ENCODE measurements around the gene CAPN11. TPM values are rescaled to one million over a fixed set of nuclear protein-coding genes. Genes with fewer than 3 reads are reported as not detected.

The CAPN11 gene
- total and polyA plus RNA-seq, 2 donors (not counting 3 experiments of a cell fraction or from before 2014, with no cell fraction given), result 1.4 to 1.7 TPM

- CTCF ChIA-PET, result interaction anchor here (0.9 to 5.0 kb wide), 5 partner anchors 12 to 80 kb away, joined by 3 to 56 read pairs (median 6); no protein-coding TSS in a partner anchor
Measured at GRCh38 chr6:44157152-44157521, 1.5 kb upstream of the CAPN11 start.

GRCh38 chr6:44161997-44162338 is 3.3 kb downstream of the CAPN11 start:
- H3K9ac ChIP-seq (replicated peaks; ENCODE audit: extremely low read depth, insufficient read depth, low read length), result no peak overlapping the region
- no peak for FAIRE-seq
- CTCF ChIA-PET, result interaction anchor here (1.0 to 3.3 kb wide), 10 partner anchors 9 to 495 kb away, joined by 3 to 23 read pairs (median 4); no protein-coding TSS in a partner anchor
- H3K27me3 ChIP-seq (ENCODE audit: control insufficient read depth in 2 of 2, insufficient read depth in 2 of 2, low read length in 2 of 2), result peaks cover 2 to 19% of the 10 kb centered on the region in 2 experiments
- no peak for DNase-seq (ENCODE audit: low read depth, low spot score)
- H3K4me3 ChIP-seq (replicated peaks in 1 of 3; ENCODE audit: insufficient read depth in 1 of 3, low read depth in 1 of 3, low read length in 3 of 3), result no peak overlapping the region
- dilution Hi-C loops (cut with MboI; ENCODE audit: extremely low pct_ligation_motif_present, low sequenced_read_pairs) (no loop called here), intact Hi-C loops (cut with micrococcal nuclease) (no loop called here)
- no peak overlapping the region for H3K4me2 ChIP-seq (ENCODE audit: insufficient read depth, low read length)
- H3K9me1 ChIP-seq (replicated peaks; ENCODE audit: control insufficient read depth, extremely low read depth, insufficient read depth, low read length), result no peaks in the 10 kb centered on the region
- H3K79me2 ChIP-seq (ENCODE audit: control insufficient read depth, insufficient read depth, low read length), result no peaks in the 10 kb centered on the region
- no peaks in the 10 kb centered on the region for H3K36me3 ChIP-seq (ENCODE audit: control insufficient read depth in 2 of 2, extremely low read depth in 1 of 2, insufficient read depth in 2 of 2, low read length in 2 of 2)
- no peaks in the 10 kb centered on the region for H3K9me3 ChIP-seq (replicated peaks; ENCODE audit: control insufficient read depth, insufficient read depth, low read length)
- no TSS peak for BruUV-seq (replicated peaks)
- no peak overlapping the region for H2AFZ ChIP-seq (ENCODE audit: low read depth, low read length)
- TF ChIP-seq POLR2A (IDR thresholded peaks at IDR 0.05; ENCODE audit: low read depth, low read length), result no peak
- no peak for TF ChIP-seq POLR2AphosphoS5 (IDR thresholded peaks at IDR 0.05; ENCODE audit: insufficient read depth, low read depth, low read length)
- TF ChIP-seq EZH2 (IDR thresholded peaks at IDR 0.05; ENCODE audit: borderline replicate concordance, low read depth, low read length, severe bottlenecking), result no peak
- no peak for TF ChIP-seq FOS (IDR thresholded peaks at IDR 0.05; ENCODE audit: borderline replicate concordance, insufficient read depth, low read length)
- TF ChIP-seq MYC (IDR thresholded peaks at IDR 0.05; ENCODE audit: low read depth, low read length), result no peak
- TF ChIP-seq MAX (IDR thresholded peaks at IDR 0.05; ENCODE audit: insufficient read depth, insufficient read length), result no peak
- H3K27ac ChIP-seq (ENCODE audit: insufficient read depth, low read depth, low read length), result no peak overlapping the region
- POLR2A ChIA-PET, result no interaction called here
- H3K4me1 ChIP-seq (ENCODE audit: control insufficient read depth, extremely low read depth, insufficient read depth, low read length), result no peaks in the 10 kb centered on the region
- no peaks in the 10 kb centered on the region for H4K20me1 ChIP-seq (replicated peaks; ENCODE audit: control insufficient read depth, extremely low read depth, insufficient read depth, low read length)

More at GRCh38 chr6:44157152-44157521, 1.5 kb upstream of the CAPN11 start:
- no peak for DNase-seq (ENCODE audit: low read depth, low spot score)
- Histone ChIP-seq H3K4me1 (ENCODE audit: control insufficient read depth, extremely low read depth, insufficient read depth, low read length) (no peaks in the 10 kb centered on the region), H3K4me2 (ENCODE audit: insufficient read depth, low read length) (no peak overlapping the region), H3K27ac (ENCODE audit: insufficient read depth, low read depth, low read length) (no peak overlapping the region), H4K20me1 (replicated peaks; ENCODE audit: control insufficient read depth, extremely low read depth, insufficient read depth, low read length) (no peaks in the 10 kb centered on the region), H3K36me3 (ENCODE audit: control insufficient read depth in 2 of 2, extremely low read depth in 1 of 2, insufficient read depth in 2 of 2, low read length in 2 of 2) (no peaks in the 10 kb centered on the region), H2AFZ (ENCODE audit: low read depth, low read length) (no peak overlapping the region), H3K79me2 (ENCODE audit: control insufficient read depth, insufficient read depth, low read length) (no peaks in the 10 kb centered on the region), H3K9me1 (replicated peaks; ENCODE audit: control insufficient read depth, extremely low read depth, insufficient read depth, low read length) (no peaks in the 10 kb centered on the region), H3K9me3 (replicated peaks; ENCODE audit: control insufficient read depth, insufficient read depth, low read length) (no peaks in the 10 kb centered on the region), H3K27me3 (ENCODE audit: control insufficient read depth in 2 of 2, insufficient read depth in 2 of 2, low read length in 2 of 2) (no peaks in the 10 kb centered on the region), H3K4me3 (replicated peaks in 1 of 3; ENCODE audit: insufficient read depth in 1 of 3, low read depth in 1 of 3, low read length in 3 of 3) (no peak overlapping the region), H3K9ac (replicated peaks; ENCODE audit: extremely low read depth, insufficient read depth, low read length) (no peak overlapping the region)
- FAIRE-seq, result no peak
- intact Hi-C loops (cut with micrococcal nuclease), result no loop called here
- dilution Hi-C loops (cut with MboI; ENCODE audit: extremely low pct_ligation_motif_present, low sequenced_read_pairs), result no loop called here
- BruUV-seq (replicated peaks), result no TSS peak
- POLR2A ChIA-PET, result no interaction called here
- TF ChIP-seq GATA2 (IDR thresholded peaks at IDR 0.05; ENCODE audit: insufficient read depth, insufficient read length, low read depth, low read length), result no peak
- no peak for TF ChIP-seq JUN (IDR thresholded peaks at IDR 0.05; ENCODE audit: borderline replicate concordance, insufficient read depth, insufficient read length, low read depth)
- TF ChIP-seq MYC (IDR thresholded peaks at IDR 0.05; ENCODE audit: low read depth, low read length), result no peak
- TF ChIP-seq MAX (IDR thresholded peaks at IDR 0.05; ENCODE audit: insufficient read depth, insufficient read length), result no peak
- TF ChIP-seq FOS (IDR thresholded peaks at IDR 0.05; ENCODE audit: borderline replicate concordance, insufficient read depth, low read length), result no peak

All from endothelial cell of umbilical vein (primary cell).